IPS-18c (cell line): ENCODE results near the gene SFSWAP.
A peak's percentile ranks its signal among the peaks of the same experiment; 100 is the strongest.
"Not testable (repeated sequence)": the region's sequence is repeated elsewhere in the genome, so short reads cannot be mapped to it uniquely, and the experiment has no call there.

ENCODE experiments used
- H3K4me3 ChIP-seq: 2 replicates; pipeline ENCODE4 v1.7.0; 2013; ENCODE audit warnings: low read depth, mild to moderate bottlenecking, low read length, moderate library complexity; ENCODE audit not compliant: insufficient read depth
- H3K9me3 ChIP-seq: one replicate; pipeline ENCODE4 v1.6.1; 2013; ENCODE audit warnings: mild to moderate bottlenecking, low read length, moderate library complexity; ENCODE audit not compliant: control insufficient read depth, insufficient read depth

Gene SFSWAP

DNA sequence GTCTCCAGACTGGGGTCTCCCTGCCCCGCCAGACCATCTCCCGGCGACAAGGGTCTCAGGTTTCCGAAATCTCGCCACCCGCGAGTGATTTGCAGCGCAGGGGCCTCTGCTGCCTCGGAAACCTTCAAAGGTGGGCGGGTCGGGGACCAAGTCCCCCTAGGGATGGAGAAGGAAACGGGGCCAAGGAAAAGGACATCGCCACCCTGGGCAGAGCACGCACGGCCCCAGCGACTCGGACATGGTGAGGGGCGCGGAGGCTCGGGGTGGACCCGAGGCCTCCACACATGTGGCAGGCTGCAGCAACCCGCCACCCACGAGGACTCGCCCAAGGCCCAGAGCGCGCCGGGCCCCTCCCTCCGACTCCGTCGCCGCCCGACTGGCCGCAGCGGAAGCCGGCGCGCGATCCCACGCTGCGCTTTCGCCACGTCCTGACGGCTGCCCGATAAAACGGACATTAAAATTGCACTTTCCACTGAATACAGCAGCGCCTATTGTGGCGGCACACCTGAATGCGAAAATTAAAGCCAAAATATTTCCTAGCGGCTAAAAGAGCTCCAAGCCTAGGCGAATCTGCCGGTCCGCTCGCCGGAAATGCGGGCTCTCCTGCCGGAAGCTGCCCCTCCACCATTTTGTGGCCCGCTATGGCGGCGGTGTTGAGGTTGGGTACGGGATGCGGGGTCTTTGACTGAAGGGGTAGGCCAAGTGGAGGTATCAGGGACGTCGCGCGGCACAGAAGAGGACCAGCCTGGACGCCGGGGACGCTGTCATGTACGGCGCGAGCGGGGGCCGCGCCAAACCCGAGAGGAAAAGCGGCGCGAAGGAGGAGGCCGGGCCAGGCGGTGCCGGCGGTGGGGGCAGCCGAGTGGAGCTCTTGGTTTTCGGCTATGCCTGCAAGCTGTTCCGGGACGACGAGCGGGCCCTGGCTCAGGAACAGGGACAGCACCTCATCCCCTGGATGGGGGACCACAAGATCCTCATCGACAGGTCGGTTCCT lies at the start of gene SFSWAP:
TSS of gene SFSWAP (plus strand) at position 627 of the 994 bp plus-strand sequence. CDS start at position 767, 140 bp downstream.
- no peaks in the 10 kb centered on the region for H3K9me3 ChIP-seq
- H3K4me3 ChIP-seq = peak within 1 kb of the TSS; percentile 96

DNA sequence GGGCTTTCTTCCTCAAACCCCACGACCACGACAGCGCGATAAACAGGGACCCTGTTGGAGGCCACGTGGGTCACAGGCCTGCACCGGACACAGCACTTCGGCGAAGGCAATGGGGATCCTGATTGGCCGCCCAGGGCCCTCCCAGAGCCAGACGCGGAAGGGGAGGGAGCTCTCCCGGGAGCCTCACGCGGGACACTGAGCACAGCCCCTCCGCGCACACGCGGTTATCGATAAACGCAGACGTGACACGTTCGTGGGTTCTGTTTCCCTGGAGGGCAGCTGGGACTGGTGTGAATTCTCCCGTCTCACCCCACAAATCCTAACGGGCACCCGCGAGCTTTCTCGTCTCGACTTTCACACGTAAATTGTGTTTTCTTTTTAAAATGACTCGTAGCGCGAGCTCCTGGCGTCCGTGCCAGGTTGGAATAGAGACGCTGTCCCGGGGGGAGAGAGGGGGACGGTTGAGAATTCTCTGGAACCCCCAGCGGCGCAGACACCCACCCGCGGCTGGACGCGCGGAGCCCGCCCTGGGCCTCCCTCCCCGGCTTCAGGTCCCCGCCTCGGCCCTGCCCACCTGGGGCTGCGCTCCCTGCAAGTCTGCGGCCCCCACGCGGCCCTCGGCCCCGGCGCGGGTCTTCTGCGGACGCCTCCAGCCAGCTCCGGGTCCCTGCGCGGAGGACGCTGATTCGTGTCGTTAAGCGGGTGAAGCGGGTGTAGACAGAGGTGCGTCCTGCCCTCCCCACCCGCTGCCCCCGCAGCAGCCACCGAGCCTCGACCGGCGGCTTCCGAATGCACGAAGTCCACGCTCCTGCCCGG lies 49.5 kb upstream of the SFSWAP start:
- H3K9me3 ChIP-seq, H3K4me3 ChIP-seq: not testable (repeated sequence)

DNA sequence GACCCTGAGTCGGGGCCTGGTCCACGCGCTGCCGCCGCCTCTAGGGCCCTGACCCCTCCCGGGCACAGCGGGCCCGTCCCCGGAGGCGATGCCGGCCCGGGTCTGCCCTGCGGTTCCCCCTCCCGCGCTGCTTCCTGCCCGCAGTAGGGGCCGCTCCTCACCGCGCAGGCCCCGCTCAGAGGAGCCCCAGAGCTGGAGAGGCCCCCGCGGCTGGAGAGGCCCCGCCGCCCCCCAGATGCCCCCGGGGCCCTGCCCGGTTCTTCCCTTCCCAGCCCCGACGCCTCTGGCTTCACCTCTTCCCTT lies 49.0 kb upstream of the SFSWAP start:
- H3K4me3 ChIP-seq, H3K9me3 ChIP-seq: not testable (repeated sequence)

DNA sequence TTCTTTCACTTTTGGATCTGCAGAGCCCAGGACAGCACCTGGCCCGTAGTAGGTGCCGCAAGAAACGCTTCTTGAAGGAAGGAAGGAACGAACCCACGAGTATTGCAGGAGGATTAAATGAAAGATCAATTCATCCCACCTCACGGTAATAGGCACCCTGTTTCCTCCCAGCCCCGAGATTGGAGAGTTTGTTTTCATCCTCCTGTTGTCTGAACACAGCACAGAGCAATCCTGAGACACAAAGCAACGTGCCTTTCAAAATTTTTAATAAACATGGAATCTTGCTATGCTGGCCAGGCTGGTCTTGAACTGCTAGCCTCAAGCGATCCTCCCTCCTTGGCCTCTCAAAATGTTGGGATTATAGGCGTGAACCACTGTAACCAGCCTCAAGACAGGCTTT lies 48.5 kb upstream of the SFSWAP start:
- H3K4me3 ChIP-seq, H3K9me3 ChIP-seq: not testable (repeated sequence)

DNA sequence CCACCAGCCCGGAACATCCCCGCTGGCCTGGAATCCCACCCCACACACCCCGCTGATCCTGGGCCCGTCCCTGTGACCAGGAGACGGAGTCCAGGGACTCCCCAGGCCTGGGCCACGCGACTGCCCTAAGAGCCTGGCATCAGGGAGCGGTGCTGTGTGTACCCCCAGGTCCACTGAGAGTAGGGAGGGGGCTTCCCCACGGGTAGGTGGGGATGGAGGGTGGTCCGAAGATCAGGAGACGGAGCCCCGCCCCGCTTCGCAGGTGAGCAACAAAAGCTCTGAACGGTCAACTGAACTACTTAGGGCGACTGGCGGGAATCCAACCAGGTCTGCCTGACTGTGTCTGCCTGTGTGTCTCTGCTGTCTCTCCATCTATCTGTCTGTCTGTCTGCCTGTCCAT lies 45.2 kb upstream of the SFSWAP start:
- not testable (repeated sequence) for H3K4me3 ChIP-seq, H3K9me3 ChIP-seq

DNA sequence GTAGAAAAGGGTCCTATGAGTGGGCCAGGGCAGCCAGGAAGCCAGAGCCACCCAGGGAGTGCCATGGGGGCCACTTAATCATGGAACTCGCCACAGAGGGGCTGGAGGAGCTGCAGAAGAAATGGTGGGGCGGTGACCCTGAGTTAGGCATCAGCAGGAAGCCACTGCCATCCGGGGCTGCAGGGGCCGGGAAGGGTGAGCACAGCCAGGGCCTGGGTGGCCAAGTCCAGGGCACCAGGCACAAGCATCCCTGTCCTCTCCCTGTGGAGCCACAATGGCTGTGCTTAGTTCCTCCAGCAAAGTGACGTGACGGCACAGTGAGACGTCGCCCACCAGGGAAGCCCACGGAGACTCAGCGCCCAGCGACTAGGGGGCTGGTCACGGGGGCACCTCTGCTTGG lies 44.4 kb upstream of the SFSWAP start:
- H3K4me3 ChIP-seq, H3K9me3 ChIP-seq: not testable (repeated sequence)

DNA sequence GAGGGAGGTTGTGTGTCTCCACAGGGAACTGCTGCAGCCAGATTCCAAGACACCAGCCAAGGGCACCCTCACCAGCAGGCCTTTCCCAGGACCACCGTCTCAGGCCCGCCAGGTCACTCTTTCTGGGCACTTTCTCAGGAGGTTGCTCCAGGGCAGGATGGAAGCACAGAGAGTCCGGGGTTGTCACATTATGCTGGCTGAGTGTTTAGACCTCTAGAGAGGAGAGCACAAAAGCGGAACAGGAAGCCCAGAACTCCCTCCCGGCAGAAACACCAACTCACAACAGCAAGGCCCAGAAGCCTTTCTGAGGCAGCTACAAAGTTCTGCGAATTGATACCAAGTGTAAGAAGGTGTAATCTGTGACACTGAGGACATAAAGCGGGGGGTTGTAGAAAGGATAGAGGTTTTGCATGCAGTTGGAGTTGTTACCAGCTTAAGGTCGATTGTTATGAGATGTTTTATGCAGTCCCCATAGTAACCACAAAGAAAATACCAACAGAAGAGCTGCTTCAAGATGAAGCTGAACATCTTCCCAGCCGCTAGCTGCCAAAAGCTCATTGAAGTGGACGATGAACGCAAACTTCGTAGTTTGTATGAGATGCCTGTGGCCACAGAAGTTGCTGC lies 43.8 kb upstream of the SFSWAP start:
- not testable (repeated sequence) for H3K9me3 ChIP-seq, H3K4me3 ChIP-seq

DNA sequence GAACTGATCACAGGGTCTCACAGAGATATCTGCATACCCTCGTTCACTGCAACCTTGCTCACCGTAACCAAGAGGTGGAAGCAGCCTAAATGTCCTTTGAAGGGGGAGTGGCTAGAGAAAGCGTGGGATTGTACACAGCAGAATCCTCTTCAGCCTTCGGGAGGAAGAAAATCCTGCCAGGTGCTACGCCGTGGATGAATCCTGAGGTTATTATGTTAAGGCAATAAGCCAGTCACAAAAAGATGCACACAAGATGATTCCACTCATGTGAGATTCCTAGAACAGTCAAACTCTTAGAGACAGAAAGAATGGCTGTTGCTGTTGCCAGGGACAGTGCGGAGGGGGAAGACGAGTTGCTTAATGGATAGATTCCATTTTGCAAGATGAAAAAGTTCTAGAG lies 39.6 kb upstream of the SFSWAP start:
- H3K4me3 ChIP-seq = no peak overlapping the region
- no peaks in the 10 kb centered on the region for H3K9me3 ChIP-seq

DNA sequence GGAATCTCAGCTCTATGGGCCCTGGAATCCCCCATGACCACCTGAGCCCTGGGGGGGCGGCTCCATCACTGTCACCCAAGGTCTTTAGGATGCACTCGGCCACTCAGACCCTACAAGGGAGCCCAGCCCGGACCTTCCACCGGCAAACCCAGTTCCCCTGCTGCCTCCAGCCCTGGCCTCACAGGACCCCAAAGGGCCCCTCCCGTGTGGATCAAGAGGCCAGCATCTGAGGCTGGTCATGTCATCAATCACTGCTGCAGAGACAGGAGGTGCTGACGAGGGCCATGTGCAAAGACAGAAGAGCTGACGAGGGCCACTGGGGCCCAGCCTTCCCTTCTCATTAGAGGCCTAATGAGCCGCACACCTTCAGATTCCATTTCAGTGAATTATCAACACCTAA lies 39.0 kb upstream of the SFSWAP start:
- Histone ChIP-seq H3K4me3 (no peak overlapping the region), H3K9me3 (no peaks in the 10 kb centered on the region)

DNA sequence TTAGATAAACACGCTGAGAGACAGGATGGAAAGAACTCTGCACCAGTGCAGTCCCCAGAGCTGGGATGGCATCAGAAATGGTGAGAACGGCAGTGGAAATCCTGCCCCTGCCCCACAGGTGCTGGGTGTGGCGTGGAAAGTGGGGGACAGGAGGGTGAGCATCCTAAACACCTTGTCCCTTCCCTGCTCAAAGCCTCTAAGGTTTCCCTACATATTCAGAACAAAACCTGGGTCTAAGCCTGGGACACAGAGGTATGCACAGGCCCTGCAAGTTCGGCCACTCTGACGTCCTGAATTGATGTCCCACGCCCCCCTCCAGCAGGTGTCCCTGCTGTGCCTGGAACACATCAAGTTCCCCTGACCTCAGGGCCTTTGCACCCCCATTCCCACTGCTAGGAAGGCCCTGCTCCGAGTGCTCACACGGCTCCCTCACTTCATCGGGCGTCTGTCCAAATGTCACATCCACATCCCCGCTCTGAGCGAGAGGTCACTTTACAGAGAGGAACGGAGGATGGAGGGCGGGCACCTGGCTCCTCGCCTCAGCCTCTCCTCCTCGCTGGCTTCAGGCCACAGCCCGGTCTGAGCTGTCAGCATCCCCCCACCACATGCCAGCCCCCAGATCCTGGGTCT lies 38.5 kb upstream of the SFSWAP start:
- no peak overlapping the region for H3K4me3 ChIP-seq

DNA sequence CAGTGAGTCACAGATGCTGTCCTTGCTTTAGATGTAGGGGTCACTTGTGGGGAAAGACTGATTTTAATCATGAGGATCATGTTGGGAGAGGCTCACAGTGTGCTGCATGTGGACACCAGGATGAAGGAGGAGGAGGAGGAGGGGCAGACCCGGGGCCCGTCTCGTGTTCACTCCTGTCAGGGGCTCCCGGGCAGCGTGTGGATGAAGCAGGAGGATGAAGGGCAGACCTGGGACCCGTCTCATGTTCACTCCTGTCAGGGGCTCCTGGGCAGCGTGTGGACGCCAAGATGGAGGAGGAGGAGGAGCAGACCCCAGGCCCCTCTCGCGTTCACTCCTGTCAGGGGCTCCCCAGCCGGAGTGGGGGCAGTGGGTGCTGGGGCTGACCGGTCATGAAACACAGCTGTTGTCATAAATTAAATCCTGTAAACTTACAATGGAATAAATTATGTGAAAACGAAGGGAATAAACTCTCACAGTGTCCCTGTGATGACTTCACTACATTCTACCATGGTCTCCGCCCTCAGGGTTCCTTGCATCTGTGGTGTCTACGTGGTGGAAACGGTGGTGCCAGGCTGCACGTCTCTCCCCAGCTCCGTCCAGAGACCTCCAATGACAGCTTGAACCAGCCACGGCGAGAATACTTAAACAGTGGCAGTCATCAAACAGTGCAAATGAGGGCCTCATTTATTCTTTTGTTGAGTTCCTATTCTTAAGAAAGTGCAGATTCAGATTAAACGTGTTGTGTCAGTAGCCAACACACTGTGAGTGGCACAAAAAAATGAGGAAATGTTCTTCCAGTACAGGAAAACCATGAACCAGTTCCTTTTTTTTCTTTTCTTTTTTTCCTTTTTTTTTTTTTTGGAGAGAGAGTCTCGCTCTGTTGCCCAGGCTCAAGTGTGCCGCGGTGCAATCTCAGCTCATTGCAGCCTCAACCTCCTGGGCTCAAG lies 37.7 kb upstream of the SFSWAP start:
- no peak overlapping the region for H3K4me3 ChIP-seq
- no peaks in the 10 kb centered on the region for H3K9me3 ChIP-seq

More for the DNA sequence above, 38.5 kb upstream of the SFSWAP start:
- no peaks in the 10 kb centered on the region for H3K9me3 ChIP-seq

DNA sequence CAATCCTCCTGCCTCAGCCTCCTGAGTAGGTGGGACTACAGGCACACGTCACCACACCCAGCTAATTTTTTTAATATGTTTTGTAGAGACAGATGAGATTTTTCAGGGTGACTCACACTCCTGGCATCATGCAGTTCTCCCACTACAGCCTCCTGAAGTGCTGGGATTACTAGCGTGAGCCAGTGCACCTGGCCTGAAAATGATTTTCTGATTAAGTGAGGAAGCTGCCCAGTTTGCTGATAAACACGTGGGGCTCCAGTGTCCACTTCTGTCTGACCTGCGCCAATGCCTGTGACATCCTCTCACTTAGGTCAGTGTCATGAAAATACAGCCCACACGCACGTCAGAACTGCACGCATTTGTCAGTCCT lies 37.0 kb upstream of the SFSWAP start:
- no peak overlapping the region for H3K4me3 ChIP-seq

DNA sequence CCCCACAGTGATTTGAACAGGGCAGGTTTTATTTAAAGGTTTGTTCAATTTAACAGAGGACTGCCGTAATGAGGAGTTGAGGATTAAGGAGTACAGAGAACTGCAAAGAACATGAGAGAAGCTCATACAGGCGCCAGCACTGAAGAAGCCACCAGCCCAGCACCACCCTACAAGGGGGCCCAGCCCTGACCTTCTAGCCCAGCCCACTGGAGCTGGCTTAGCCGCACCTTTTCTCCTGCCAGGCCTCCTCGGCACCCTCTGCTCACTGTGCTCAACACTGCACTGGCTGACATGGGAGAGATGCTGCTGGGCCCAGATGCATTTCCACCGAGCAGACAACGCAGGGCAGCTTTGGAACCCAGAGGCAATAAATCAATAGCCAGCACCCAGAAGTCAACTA lies 36.5 kb upstream of the SFSWAP start:
- Histone ChIP-seq H3K4me3 (no peak overlapping the region), H3K9me3 (no peaks in the 10 kb centered on the region)

More for the DNA sequence above, 37.0 kb upstream of the SFSWAP start:
- no peaks in the 10 kb centered on the region for H3K9me3 ChIP-seq

DNA sequence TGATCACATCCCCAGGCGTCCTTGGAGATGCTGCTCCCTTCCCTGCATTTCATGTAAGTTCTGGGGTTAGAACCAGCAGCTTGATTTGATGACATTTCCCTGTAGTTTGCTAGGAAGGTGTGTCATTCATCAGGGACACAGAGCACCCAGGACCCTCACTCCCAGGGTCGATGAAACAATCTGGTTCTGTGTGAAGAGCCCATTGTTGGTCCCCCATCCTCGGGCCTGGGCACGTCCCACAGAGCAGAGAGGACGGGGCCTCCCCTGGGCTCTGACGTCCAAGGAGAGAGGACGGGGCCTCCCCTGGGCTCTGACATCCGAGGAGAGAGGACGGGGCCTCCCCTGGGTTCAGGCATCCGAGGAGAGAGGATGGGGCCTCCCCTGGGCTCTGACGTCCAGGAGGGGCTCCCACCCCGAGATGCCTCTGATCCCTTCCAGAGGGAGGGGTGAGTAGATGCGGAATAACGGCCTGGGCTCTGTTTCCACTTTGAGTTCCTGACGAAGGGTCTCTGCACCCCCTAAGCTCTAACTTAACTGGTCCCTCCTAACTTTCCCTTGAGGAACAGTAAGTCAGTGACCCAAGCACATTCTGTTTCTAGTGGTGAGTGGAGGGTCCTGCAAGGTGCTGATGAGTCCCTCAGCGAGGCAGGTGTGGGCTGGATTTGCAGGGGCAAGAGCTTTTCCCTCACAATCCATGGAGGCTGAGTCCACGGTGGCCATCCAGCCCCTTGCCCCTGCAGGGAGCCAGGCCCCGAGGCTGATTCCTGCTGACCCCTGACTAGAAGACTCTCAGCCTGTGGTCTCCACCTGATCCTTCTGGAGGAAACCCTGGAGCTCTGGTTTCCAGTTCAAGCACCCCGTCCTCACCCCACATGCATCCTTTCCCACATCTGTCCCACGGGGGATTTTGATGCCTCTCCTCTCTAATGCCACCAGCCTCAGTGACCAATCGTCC lies 35.5 kb upstream of the SFSWAP start:
- H3K9me3 ChIP-seq = no peaks in the 10 kb centered on the region
- H3K4me3 ChIP-seq = no peak overlapping the region

DNA sequence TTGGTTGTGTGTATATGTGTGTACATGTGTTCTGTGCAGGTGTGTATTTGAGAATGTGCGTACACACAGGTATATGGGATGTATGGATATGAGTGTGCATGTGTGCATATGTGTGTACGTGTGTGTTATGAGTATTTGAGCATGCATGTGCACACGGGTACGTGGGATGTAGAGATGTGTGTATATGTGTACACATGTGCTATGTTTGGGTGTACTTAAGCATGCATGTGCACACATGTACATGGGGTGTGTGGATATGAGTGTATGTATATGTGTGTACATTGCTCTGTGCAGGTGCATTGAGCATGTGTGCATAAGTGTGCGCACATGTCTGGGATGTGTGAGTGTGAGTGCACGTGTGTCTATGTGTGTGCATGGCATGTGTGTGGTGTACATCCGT lies 34.3 kb upstream of the SFSWAP start:
- H3K4me3 ChIP-seq = no peak overlapping the region
- no peaks in the 10 kb centered on the region for H3K9me3 ChIP-seq
